Measurements from ENCODE around the gene DGCR8.

The DGCR8 gene

DNA sequence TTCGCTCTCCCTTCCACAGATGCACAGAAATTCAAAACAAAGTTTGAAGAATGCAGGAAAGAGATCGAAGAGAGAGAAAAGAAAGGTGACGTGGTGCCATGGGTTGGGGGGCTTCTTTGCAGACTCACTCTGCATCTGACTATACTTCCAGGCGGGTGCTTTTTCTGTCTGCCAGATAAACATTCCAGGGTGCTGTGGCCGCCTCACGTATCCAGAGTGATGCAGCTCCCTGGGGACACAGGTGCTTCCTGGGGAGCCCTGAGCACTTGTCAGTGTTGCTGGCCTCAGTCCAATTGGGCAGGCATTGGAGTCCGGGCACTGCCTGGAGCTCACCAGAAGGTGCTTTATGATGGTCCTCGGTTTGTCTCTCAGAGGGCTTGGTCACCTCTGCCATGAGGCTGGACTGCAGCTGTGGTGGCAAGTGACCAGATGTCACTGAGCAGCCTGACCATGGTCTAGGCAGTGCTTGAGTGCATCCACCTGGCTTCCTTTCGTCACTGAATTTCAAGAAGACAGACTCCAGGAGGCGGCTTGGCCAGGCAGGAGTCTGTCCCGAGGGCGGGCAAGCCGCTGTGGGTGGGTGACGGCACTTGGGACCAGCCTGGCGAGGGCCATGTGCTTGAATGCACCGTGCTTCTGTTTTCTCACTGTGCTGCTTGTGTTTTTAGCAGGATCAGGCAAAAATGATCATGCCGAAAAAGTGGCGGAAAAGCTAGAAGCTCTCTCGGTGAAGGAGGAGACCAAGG is 46.4 kb downstream of the DGCR8 start:
- ChIA-PET CTCF (interaction anchor here (0.7 kb wide), 1 partner anchor 114 kb away, joined by 3 read pairs; no protein-coding TSS in a partner anchor), POLR2A (ENCODE audit: low non-redundant PET) (no interaction called here)
- no peak for TF ChIP-seq CTCF (conservative IDR thresholded peaks at IDR 0.05; ENCODE audit: low read depth)
- H3K27ac ChIP-seq = peak overlapping the region; percentile 86
- DNase-seq (ENCODE audit: low spot score) = no peak

GRCh38 chr22:20127318-20127868 is 47.4 kb downstream of the DGCR8 start:
- DNase-seq (ENCODE audit: low spot score) = no peak
- TF ChIP-seq CTCF (conservative IDR thresholded peaks at IDR 0.05; ENCODE audit: low read depth) = no peak
- peak overlapping the region; percentile 86 for H3K27ac ChIP-seq
- CTCF ChIA-PET = no interaction called here
- POLR2A ChIA-PET (ENCODE audit: low non-redundant PET) = interaction anchor here (0.6 kb wide), 1 partner anchor 12 kb away, joined by 3 read pairs; no protein-coding TSS in a partner anchor

GRCh38 chr22:20127869-20128618 is 48.0 kb downstream of the DGCR8 start:
- no peak for DNase-seq (ENCODE audit: low spot score)
- ChIA-PET CTCF (no interaction called here), POLR2A (ENCODE audit: low non-redundant PET) (no interaction called here)

DNA sequence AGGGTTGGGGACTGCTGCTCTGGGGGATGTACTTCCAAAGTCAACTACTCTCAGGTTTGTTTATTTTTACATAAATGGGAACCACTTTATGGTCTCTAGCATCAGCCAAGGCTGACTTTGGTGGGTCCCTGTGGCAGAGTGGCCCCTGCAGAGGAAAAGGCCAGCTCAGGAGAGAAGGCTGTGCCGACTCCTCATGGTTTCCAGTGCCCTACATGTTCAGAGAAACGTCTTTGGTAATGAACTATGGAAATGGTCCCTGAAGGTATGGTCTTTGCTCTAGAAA is 48.5 kb downstream of the DGCR8 start:
- ChIA-PET POLR2A (ENCODE audit: low non-redundant PET) (no interaction called here), CTCF (no interaction called here)
- no peak for DNase-seq (ENCODE audit: low spot score)
- TF ChIP-seq CTCF (conservative IDR thresholded peaks at IDR 0.05; ENCODE audit: low read depth) = no peak
- H3K27ac ChIP-seq = peak overlapping the region; percentile 86

More at GRCh38 chr22:20127869-20128618, 48.0 kb downstream of the DGCR8 start:
- no peak for TF ChIP-seq CTCF (conservative IDR thresholded peaks at IDR 0.05; ENCODE audit: low read depth)
- H3K27ac ChIP-seq = peak overlapping the region; percentile 86

GRCh38 chr22:20128902-20129746 is 49.1 kb downstream of the DGCR8 start:
- CTCF ChIA-PET = interaction anchor here (0.6 kb wide), 1 partner anchor 174 kb away, joined by 3 read pairs; no protein-coding TSS in a partner anchor

More at GRCh38 chr22:20128902-20129746, 49.1 kb downstream of the DGCR8 start:
- DNase-seq (ENCODE audit: low spot score) = no peak
- TF ChIP-seq CTCF (conservative IDR thresholded peaks at IDR 0.05; ENCODE audit: low read depth) = 0 out of 2 replicates have a peak, but pooled peaks have one; percentile 14
- peak overlapping the region; percentile 86 for H3K27ac ChIP-seq
- POLR2A ChIA-PET (ENCODE audit: low non-redundant PET) = no interaction called here
